PC-9 (cell line): Measurements from ENCODE around the gene SLC12A3. TPM values are rescaled to one million over a fixed set of nuclear protein-coding genes. Genes with fewer than 3 reads are reported as not detected.

Experiments used
- BruUV-seq: library from RNA; stranded (reverse); fragments of 400-500 nt; replicated peaks from 2 replicates; lab custom pipeline; 2021; lab: Mats Ljungman, UMichigan
- CTCF ChIA-PET: fragments of 300-600 bp; sonication (Branson Sonifier 250); formaldehyde crosslinking; loops from one replicate; lab custom pipeline; 2022; ENCODE audit warnings: antibody characterized with exemption; lab: Charles Lee
- POLR2A ChIA-PET: fragments of 300-600 bp; sonication (Branson Sonifier 250); formaldehyde crosslinking; loops from one replicate; lab custom pipeline; 2022; ENCODE audit warnings: antibody characterized with exemption; ENCODE audit not compliant: unreplicated experiment; lab: Charles Lee
- DNase-seq, 2 experiments: peaks; one replicate each; pipeline versions ENCODE4 v3.0.0 to v3.0.0-alpha.2; 2015 to 2022; ENCODE audit warnings: mixed read lengths in 1 of 2
- H2AFZ ChIP-seq: fragments of 200-600 bp; sonication (generic); 2 replicates; pipeline ENCODE4 v1.8.1; 2017; ENCODE audit warnings: antibody characterized with exemption
- H3F3A ChIP-seq: fragments of 200-600 bp; sonication (generic); 2 replicates; pipeline ENCODE4 v1.8.1; 2017; ENCODE audit warnings: antibody characterized with exemption, mild to moderate bottlenecking, low read depth; ENCODE audit not compliant: insufficient read depth
- H3K27ac ChIP-seq: fragments of 200-600 bp; sonication (generic); 2 replicates; pipeline ENCODE4 v1.6.1; 2016; ENCODE audit warnings: mixed run types
- H3K27me3 ChIP-seq: fragments of 200-600 bp; sonication (generic); 2 replicates; pipeline ENCODE4 v1.6.1; 2016; ENCODE audit warnings: low read depth, mixed run types; ENCODE audit not compliant: insufficient read depth
- H3K36me3 ChIP-seq: fragments of 200-600 bp; sonication (generic); 2 replicates; pipeline ENCODE4 v1.6.1; 2016; ENCODE audit warnings: low read depth, mixed run types
- H3K4me1 ChIP-seq: fragments of 200-600 bp; sonication (generic); replicated peaks from 2 replicates; pipeline ENCODE4 v1.6.1; 2016; ENCODE audit warnings: mixed run types; ENCODE audit not compliant: insufficient read depth
- H3K4me2 ChIP-seq: fragments of 200-600 bp; sonication (generic); 2 replicates; pipeline ENCODE4 v1.6.1; 2017; ENCODE audit warnings: mixed run types
- H3K4me3 ChIP-seq: fragments of 200-600 bp; sonication (generic); 2 replicates; pipeline ENCODE4 v1.6.1; 2016; ENCODE audit warnings: mixed run types
- H3K79me2 ChIP-seq: fragments of 200-600 bp; sonication (generic); 2 replicates; pipeline ENCODE4 v1.6.1; 2017; ENCODE audit warnings: low read depth, mixed run types
- H3K9me2 ChIP-seq: fragments of 200-600 bp; sonication (generic); 2 replicates; pipeline ENCODE4 v1.8.1; 2017; ENCODE audit warnings: mild to moderate bottlenecking; ENCODE audit not compliant: insufficient read depth
- H3K9me3 ChIP-seq: fragments of 200-600 bp; sonication (generic); 2 replicates; pipeline ENCODE4 v1.8.1; 2016; ENCODE audit warnings: low read depth; ENCODE audit not compliant: insufficient read depth
- H4K20me1 ChIP-seq: fragments of 200-600 bp; sonication (generic); 2 replicates; pipeline ENCODE4 v1.8.1; 2017; ENCODE audit not compliant: insufficient read depth
- EZH2 ChIP-seq: fragments of 200-600 bp; sonication (generic); IDR thresholded peaks from 2 replicates; pipeline ENCODE4 v1.8.0; 2017; ENCODE audit warnings: antibody characterized with exemption, low read depth
- intact Hi-C: fragments of 100-400 bp; cut with micrococcal nuclease; formaldehyde crosslinking; loops from one replicate; pipeline ENCODE4 v1.10.0; 2022; ENCODE audit not compliant: unreplicated experiment
- total RNA-seq: library from RNA; stranded (reverse); gene quantifications from 2 replicates; pipeline ENCODE4 v1.2.3, GENCODE V29; 2021
- TF ChIP-seq, protein P1 (sequence below): fragments of 200-600 bp; sonication (generic); conservative IDR thresholded peaks from 2 replicates; pipeline ENCODE4 v1.6.1; 2017; ENCODE audit warnings: mixed run types, antibody characterized with exemption, mild to moderate bottlenecking, moderate library complexity

The SLC12A3 gene
- total RNA-seq, 1 experiment from 2014 or later, result 0.26 TPM

DNA sequence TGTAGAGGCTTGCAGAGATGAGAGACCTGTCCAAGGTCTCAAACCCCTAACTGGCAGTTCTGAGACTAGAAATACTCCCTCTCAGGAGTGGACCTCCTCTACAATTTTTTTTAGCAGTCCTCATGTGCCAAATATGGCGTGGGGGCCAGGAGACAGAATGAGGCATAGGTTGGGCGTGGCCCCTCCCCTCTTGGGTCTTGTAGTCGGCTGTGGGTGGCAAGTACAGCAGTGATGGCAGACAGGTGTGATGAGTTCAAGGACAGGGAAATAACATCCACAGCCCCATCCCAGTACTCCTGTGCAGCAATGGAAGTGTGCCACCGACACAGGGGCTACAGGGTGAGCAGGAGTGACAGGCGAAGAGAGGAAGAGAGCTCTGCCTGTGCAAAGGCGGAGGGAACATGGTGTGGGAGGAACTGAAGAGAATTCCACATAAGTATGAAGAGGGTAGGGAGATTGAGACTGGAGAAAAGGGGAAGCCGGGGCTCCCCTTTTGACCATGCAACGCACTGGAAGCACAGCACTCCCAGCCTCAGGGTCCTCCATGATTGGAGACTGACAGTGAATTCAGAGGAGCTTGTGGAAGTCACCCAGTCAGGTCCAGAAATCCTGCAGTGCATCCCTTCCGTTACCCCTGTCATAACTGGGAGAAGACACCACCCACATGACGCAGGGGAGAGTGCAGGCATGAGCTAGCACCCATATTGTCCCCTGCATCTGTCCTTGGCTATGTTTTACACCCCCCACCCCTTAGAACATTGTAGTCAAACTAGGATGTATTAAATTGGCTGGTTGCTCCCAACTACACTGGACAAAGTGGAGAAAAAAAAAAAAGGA lies 82.0 kb downstream of the SLC12A3 start:
- H3K4me2 ChIP-seq, result no peak overlapping the region
- H3K27me3 ChIP-seq, result no peaks in the 10 kb centered on the region
- no peak for DNase-seq
- peaks cover 24% of the 10 kb centered on the region for H3K4me1 ChIP-seq
- no peak overlapping the region for H3K4me3 ChIP-seq
- no peaks in the 10 kb centered on the region for H3K9me3 ChIP-seq
- no peaks in the 10 kb centered on the region; the same call in 1 of the 2 replicates for H4K20me1 ChIP-seq
- ChIA-PET CTCF (no interaction called here), POLR2A (interaction anchor here (0.6 kb wide), 1 partner anchor 239 kb away, joined by 4 read pairs; the partner anchor contains the start of gene PSME3IP1)
- H3K27ac ChIP-seq, result no peak overlapping the region
- H3F3A ChIP-seq, result peaks cover 38% of the 10 kb centered on the region
- intact Hi-C loops, result loop anchor here (5.0 kb wide), 1 partner anchor 220 kb away; no protein-coding TSS in a partner anchor
- TF ChIP-seq, protein P1, sequence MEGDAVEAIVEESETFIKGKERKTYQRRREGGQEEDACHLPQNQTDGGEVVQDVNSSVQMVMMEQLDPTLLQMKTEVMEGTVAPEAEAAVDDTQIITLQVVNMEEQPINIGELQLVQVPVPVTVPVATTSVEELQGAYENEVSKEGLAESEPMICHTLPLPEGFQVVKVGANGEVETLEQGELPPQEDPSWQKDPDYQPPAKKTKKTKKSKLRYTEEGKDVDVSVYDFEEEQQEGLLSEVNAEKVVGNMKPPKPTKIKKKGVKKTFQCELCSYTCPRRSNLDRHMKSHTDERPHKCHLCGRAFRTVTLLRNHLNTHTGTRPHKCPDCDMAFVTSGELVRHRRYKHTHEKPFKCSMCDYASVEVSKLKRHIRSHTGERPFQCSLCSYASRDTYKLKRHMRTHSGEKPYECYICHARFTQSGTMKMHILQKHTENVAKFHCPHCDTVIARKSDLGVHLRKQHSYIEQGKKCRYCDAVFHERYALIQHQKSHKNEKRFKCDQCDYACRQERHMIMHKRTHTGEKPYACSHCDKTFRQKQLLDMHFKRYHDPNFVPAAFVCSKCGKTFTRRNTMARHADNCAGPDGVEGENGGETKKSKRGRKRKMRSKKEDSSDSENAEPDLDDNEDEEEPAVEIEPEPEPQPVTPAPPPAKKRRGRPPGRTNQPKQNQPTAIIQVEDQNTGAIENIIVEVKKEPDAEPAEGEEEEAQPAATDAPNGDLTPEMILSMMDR, result no peak
- TF ChIP-seq EZH2, result no peak
- H2AFZ ChIP-seq, result no peak overlapping the region
- H3K36me3 ChIP-seq, result peaks cover 25% of the 10 kb centered on the region
- H3K9me2 ChIP-seq, result no peaks in the 10 kb centered on the region
- no TSS peak for BruUV-seq
- no peaks in the 10 kb centered on the region for H3K79me2 ChIP-seq

DNA sequence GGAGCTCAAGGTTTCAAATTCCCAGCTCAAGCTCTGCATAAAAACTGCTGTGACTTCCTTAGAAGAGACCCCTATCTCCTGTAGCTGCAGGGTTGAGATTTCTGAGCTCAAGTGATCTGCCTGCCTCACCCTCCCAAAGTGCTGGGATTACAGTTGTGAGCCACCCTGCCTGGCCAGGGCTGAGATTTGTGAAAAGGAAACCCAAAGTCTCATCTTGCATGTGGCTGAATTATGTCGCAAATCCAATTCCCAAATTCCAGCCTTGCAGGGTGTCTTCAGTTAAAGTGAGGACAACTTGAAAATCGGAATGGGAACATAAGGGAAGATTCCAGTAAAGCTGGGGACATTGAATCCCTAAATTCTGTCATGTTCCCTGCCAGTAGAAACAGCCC lies 82.6 kb downstream of the SLC12A3 start:
- no peak overlapping the region for H3K4me2 ChIP-seq
- H3K79me2 ChIP-seq, result no peaks in the 10 kb centered on the region
- no peaks in the 10 kb centered on the region for H3K9me2 ChIP-seq
- H3K9me3 ChIP-seq, result no peaks in the 10 kb centered on the region
- no peak for DNase-seq
- peaks cover 24% of the 10 kb centered on the region for H3K4me1 ChIP-seq
- H3K36me3 ChIP-seq, result peaks cover 20% of the 10 kb centered on the region; the same call in 1 of the 2 replicates
- no peak overlapping the region for H3K4me3 ChIP-seq
- intact Hi-C loops, result loop anchor here (5.0 kb wide), 1 partner anchor 220 kb away; no protein-coding TSS in a partner anchor
- no TSS peak for BruUV-seq
- H3F3A ChIP-seq, result peaks cover 33% of the 10 kb centered on the region
- ChIA-PET CTCF (no interaction called here), POLR2A (interaction anchor here (0.6 kb wide), 1 partner anchor 238 kb away, joined by 4 read pairs; the partner anchor contains the start of gene PSME3IP1)
- TF ChIP-seq EZH2, result no peak
- TF ChIP-seq, protein P1, result no peak
- H3K27ac ChIP-seq, result no peak overlapping the region
- H3K27me3 ChIP-seq, result no peaks in the 10 kb centered on the region
- H4K20me1 ChIP-seq, result no peaks in the 10 kb centered on the region
- no peak overlapping the region for H2AFZ ChIP-seq

DNA sequence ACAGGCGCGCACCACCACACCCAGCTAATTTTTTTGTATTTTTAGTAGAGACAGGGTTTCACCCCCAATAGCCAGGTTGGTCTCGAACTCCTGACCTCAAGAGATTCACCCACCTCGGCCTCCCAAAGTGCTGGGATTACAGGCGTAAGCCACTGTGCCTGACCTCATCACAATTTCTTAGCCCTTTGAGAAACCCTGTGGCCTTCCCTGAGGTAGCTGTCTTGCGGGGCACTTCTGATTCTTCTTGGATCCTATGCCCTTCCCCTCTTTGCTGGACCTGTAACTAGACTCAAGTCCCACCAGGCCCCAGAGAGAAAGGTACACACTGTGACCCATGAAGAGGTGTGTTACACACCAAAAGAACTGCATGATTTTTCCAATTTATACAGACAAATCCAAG lies 83.2 kb downstream of the SLC12A3 start:
- no peak for DNase-seq
- peaks cover 28% of the 10 kb centered on the region for H3F3A ChIP-seq
- H3K9me3 ChIP-seq, result no peaks in the 10 kb centered on the region
- intact Hi-C loops, result loop anchor here (5.0 kb wide), 1 partner anchor 219 kb away; no protein-coding TSS in a partner anchor
- TF ChIP-seq, protein P1, result no peak
- TF ChIP-seq EZH2, result no peak
- H4K20me1 ChIP-seq, result no peaks in the 10 kb centered on the region
- H3K4me1 ChIP-seq, result peaks cover 23% of the 10 kb centered on the region
- no peaks in the 10 kb centered on the region for H3K79me2 ChIP-seq
- BruUV-seq, result no TSS peak
- H3K36me3 ChIP-seq, result peaks cover 16% of the 10 kb centered on the region; the same call in 1 of the 2 replicates
- no peak overlapping the region for H3K27ac ChIP-seq
- H3K9me2 ChIP-seq, result no peaks in the 10 kb centered on the region
- H2AFZ ChIP-seq, result no peak overlapping the region
- CTCF ChIA-PET, result no interaction called here
- POLR2A ChIA-PET, result no interaction called here
- H3K4me2 ChIP-seq, result no peak overlapping the region
- no peaks in the 10 kb centered on the region for H3K27me3 ChIP-seq
- H3K4me3 ChIP-seq, result no peak overlapping the region
